ENCODE results near the gene DENND4A.
"Not testable (repeated sequence)": the region's sequence is repeated elsewhere in the genome, so short reads cannot be mapped to it uniquely, and the experiment has no call there.

Gene DENND4A

DNA sequence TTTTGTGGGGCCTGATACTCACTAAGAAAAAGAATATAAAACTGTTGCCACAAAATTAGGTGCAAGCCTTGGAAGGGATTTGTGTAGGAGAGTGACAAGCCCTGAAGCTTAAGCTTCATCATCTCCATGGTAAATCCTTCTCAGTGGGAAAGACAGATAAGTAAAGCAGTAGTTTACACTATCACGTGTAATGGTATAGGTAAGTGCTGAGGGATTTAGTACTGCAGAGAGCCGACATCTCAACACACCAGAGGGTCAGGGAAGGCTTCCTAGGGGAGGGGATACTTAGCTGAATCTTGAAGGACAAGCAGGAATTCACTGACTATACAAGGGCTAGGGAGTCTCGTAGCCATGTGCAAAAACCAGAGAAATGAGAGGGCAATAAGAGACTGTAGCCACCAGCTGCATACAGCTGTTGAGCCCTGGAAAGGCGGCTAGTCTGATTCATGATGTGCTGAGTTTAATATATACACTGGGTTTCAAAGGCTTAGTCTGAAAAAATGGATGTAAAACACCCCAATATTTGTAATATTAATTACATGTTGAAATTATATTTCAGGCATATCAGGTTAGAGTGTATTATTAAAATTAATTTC is 159.2 kb downstream of the DENND4A start:
- DNase-seq (ENCODE audit: low read depth in 2 of 2) = no peak

- DNase-seq (ENCODE audit: low read depth in 2 of 2) = no peak
These were observed 160.6 kb downstream of the DENND4A start for GRCh38 chr15:65631503-65631902.

DNA sequence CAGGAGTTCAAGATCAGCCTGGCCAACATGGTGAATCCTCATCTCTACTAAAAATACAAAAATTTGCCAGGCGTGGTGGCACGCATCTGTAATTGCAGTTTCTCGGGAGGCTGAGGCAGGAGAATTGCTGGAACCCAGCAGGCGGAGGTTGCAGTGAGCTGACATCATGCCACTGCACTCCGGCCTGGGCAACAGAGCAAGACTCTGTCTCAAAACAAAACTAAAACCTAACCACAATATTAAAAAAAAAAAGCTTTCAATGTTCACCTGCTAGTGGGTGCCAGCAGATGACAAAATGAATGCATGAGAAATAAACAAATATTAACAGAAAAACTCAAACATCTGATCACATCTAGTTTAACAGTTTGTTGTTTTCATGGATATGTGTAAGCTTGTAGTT is 161.3 kb downstream of the DENND4A start:
- DNase-seq (ENCODE audit: low read depth in 2 of 2) = no peak

GRCh38 chr15:65629548-65629947 is 162.5 kb downstream of the DENND4A start:
- no peak for DNase-seq (ENCODE audit: low read depth in 2 of 2)

DNA sequence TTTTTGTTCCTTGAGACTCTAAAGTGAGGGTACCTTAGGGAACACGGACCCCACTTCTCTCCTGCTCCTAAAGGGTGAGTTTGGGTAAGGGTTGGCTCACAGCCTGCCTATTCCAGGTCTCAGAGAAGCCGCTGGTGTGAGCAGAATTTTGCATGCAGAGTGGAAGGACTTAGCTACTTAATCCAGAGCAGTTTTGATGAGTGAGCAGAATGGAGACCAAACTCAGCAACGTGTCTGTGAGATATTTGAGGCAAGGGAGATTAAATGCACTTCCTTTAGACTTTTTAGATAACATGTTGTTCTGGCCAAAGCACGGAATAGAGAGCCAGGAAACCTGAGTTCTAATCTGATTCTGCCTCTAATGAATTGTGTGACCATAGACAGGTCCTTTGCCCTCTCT is 165.2 kb downstream of the DENND4A start:
- no peak for DNase-seq (ENCODE audit: low read depth in 2 of 2)

DNA sequence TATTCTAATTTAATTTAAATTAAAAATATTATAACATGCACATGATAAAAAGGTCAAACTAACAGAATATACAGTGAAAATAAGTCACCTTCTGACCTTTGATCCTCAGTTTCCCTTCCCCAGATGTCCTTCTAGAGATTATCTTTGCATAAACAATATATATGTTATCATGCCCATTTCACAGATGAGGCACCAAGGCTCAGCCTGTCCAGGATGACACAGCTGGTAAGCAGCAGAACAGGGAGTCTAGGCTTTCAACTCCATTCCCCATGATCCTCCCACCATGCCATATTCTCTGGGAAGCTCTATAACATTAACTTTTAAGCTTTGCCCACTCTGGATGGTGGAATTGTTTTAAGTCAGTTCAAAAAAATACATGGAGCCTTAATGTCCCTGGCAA is 169.0 kb downstream of the DENND4A start:
- no peak for DNase-seq (ENCODE audit: low read depth in 2 of 2)

DNA sequence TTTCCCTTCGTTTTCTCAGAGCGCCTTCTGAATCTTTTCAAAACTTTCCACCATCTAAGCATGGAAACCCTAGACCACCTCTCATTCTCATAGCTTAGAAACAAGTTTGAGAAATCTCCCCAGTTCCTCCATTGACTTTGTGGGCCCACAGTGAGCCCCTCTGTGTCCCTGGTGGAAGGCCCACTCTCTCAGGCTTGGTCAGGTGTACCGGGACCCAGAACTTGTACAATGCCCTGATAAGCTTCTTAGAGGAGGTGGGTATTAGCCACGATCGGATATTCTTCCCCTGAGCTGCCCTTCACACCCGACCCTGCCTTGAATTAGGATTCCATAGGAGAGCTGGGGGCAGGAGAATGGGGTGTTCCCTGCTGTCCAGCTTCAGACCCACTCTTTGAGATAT is 170.5 kb downstream of the DENND4A start, which contains the start of gene SLC24A1:
Gene SLC24A1 (plus strand): TSS at position 301 of the 400 bp plus-strand sequence. CDS start 2,143 bp downstream, outside the sequence.
- DNase-seq (ENCODE audit: low read depth in 2 of 2) = no peak

GRCh38 chr15:65620833-65621232 is 171.3 kb downstream of the DENND4A start:
- DNase-seq (ENCODE audit: low read depth in 2 of 2) = no peak

GRCh38 chr15:65619626-65620290 is 172.3 kb downstream of the DENND4A start:
- DNase-seq (ENCODE audit: low read depth in 2 of 2) = no peak

DNA sequence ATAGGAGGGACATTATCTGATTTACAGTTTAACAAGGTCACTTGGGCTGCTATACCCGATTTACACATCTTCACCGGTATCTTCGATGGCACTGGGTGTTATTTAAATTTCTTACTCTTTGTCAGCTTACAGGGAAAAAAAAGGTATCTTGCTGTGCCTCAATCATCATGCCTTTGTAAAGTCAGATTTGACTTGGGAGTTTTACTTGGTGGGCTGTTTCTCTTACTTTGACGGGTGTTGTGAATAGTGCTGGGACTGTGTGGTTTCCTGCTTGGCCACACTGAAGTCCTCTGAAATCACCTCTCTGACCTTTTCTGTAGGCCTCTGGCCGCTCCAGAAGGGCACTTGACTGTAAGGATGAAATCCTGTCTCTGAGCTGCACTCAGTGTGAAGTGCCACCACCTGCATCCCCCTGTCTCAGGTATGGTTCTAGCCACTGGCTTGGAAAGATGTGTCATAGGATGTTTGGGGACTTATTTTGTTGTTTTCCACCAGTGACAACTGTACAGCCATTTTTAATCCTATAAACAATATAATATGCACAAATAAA is 173.5 kb downstream of the DENND4A start:
- DNase-seq (ENCODE audit: low read depth in 2 of 2) = no peak

- not testable (repeated sequence) for DNase-seq (ENCODE audit: low read depth in 2 of 2)
These were observed 176.2 kb downstream of the DENND4A start for GRCh38 chr15:65615887-65616286.

DNA sequence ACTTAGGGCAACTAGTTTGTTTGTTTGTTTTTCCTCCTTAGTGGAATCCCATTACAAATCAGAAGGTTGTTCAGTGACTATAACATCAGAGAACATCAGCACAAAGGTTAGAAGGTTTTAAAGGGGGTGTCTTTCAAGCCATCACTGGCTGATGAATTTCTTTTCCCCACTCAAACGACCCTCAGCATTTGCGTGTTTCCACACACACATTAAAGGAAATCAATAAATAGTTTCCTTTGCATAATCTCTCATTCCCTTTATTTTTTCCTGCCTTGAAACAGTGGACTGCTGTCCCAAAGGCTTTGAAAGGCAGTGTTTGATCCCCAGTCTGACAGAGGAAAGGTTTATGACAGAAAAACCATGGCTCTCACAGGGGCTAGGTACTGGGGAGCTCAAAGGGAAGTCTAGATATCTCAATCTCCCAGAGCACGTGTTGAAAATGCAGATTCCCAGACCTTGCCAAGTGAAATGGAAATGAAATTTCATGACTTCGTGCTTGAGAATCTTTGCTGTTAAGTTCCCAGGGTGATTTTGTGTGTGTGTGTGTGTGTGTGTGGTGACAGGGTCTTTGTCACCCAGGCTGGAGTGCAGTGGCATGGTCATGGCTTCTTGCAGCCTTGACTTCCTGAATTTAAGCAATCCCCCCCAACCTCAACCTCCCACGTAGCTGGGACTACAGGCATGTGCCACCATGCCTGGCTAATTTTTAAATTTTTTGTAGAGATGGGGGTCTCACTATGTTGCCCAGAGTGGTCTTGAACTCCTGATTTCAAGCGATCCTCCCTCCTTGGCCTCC is 178.9 kb downstream of the DENND4A start:
- no peak for DNase-seq (ENCODE audit: low read depth in 2 of 2)

- no peak for DNase-seq (ENCODE audit: low read depth in 2 of 2)
These were observed 179.5 kb downstream of the DENND4A start for GRCh38 chr15:65612616-65612946.

- DNase-seq (ENCODE audit: low read depth in 2 of 2) = no peak
These were observed 180.0 kb downstream of the DENND4A start for GRCh38 chr15:65611888-65612615.

DNA sequence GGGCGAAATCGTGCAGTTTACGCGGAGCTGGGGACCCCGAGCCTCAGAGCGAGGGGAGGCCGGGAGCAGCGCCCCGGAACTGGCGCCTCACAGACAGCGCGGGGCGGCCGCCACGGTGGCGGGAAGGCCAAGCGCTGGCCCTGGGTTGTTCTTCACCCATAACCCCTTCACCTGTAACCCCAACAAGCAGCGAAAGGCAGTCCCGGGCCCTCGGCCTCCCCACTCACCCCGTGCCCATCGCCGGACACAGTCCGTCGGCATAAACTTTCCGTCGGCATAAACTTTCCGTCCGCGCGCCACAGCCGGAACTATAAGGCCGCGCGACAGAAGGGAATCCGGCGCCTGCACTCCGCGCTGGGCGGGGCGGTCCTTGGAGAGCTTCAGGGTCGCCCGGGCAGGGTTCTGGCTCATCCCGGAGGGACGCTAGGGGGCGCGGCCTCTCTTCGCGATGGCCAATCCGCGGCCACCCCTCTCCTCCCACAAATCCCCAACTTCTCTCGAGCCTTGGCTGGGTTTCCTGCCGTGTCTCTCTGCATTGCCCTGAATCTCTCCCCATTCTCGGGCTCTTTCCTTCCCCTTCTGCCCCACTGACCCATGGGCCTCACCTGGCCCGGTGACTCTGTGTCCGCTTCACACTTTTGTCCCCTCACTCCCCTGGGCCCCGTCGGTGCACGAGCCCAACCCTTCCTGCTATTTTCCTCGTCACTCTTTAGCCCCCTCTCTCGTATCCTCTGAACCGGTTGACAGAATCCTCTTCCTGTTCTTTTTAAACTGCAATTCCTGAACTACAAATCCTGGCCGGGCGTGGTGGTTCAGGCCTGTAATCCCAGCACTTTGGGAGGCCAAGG is 181.0 kb downstream of the DENND4A start, which contains the start of gene INTS14:
Gene INTS14 (minus strand): TSS at position 261 of the 848 bp plus-strand sequence. CDS start 3,751 bp downstream, outside the sequence.
- peak; percentile 84 to 85 for DNase-seq (ENCODE audit: low read depth in 2 of 2)

Data from activated CD8-positive, alpha-beta memory T cell treated with anti-CD3 and anti-CD28 coated beads for 4 hours (primary cell).